WTC11 (cell line): Measurements from ENCODE around the gene GRPEL1. TPM values are rescaled to one million over a fixed set of nuclear protein-coding genes. Genes with fewer than 3 reads are reported as not detected.

Experiments used
- ATAC-seq: fragments of 200-7000 bp; cut with Tn5 transposase; 2 replicates; pipeline ENCODE4 v1.10.0; 2021; ENCODE audit warnings: mild to moderate bottlenecking, moderate library complexity
- CTCF ChIA-PET: fragments of 300-600 bp; sonication (Branson Sonifier 250); formaldehyde crosslinking; loops from one replicate; lab custom pipeline; 2021; ENCODE audit warnings: antibody characterized with exemption; lab: Charles Lee
- POLR2A ChIA-PET: fragments of 350-600 bp; sonication (Branson Sonifier 250); formaldehyde crosslinking; loops from one replicate; lab custom pipeline; 2021; ENCODE audit warnings: antibody characterized with exemption; lab: Charles Lee
- DNase-seq: peaks from one replicate; pipeline ENCODE4 v3.0.0; 2021; ENCODE audit warnings: low spot score
- H3K27ac Mint-ChIP-seq: 2 replicates; pipeline ENCODE4 v1.8.0; 2021; ENCODE audit warnings: mixed read lengths
- H3K27me3 Mint-ChIP-seq: 2 replicates; pipeline ENCODE4 v1.8.0; 2021; ENCODE audit warnings: low read depth, mild to moderate bottlenecking, moderate library complexity, mixed read lengths
- H3K36me3 Mint-ChIP-seq: 2 replicates; pipeline ENCODE4 v1.8.0; 2021; ENCODE audit warnings: mixed read lengths
- H3K4me1 Mint-ChIP-seq: 2 replicates; pipeline ENCODE4 v1.8.0; 2022; ENCODE audit warnings: mixed read lengths
- H3K4me3 Mint-ChIP-seq: 2 replicates; pipeline ENCODE4 v1.8.0; 2021; ENCODE audit warnings: mild to moderate bottlenecking, moderate library complexity, mixed read lengths
- H3K9me3 Mint-ChIP-seq: 2 replicates; pipeline ENCODE4 v1.8.0; 2021; ENCODE audit warnings: mixed read lengths
- E2F1 ChIP-seq: sonication (generic); formaldehyde crosslinking; IDR thresholded peaks from 2 replicates; pipeline ENCODE4 v1.8.0; 2022; ENCODE audit warnings: mild to moderate bottlenecking, missing genetic modification reagents
- ESRRA ChIP-seq: sonication (generic); formaldehyde crosslinking; IDR thresholded peaks from 2 replicates; pipeline ENCODE4 v1.8.1; 2022; ENCODE audit warnings: mild to moderate bottlenecking, missing genetic modification reagents, borderline replicate concordance
- HMGA2 ChIP-seq: fragments of 250-450 bp; sonication (Bioruptor Pico); IDR thresholded peaks from 2 replicates; pipeline ENCODE4 v1.4.0; 2021; ENCODE audit warnings: mild to moderate bottlenecking, moderate library complexity
- HMGXB4 ChIP-seq: sonication (generic); formaldehyde crosslinking; IDR thresholded peaks from 2 replicates; pipeline ENCODE4 v1.8.1; 2023; ENCODE audit warnings: mild to moderate bottlenecking, moderate library complexity, missing genetic modification reagents
- MAX ChIP-seq: sonication (generic); formaldehyde crosslinking; IDR thresholded peaks from 2 replicates; pipeline ENCODE4 v1.8.0; 2022; ENCODE audit warnings: mild to moderate bottlenecking, missing genetic modification reagents
- SMAD3 ChIP-seq: sonication (generic); formaldehyde crosslinking; IDR thresholded peaks from 2 replicates; pipeline ENCODE4 v1.8.0; 2022; ENCODE audit warnings: missing genetic modification reagents, mild to moderate bottlenecking, borderline replicate concordance
- STAT6 ChIP-seq: sonication (generic); formaldehyde crosslinking; conservative IDR thresholded peaks from 2 replicates; pipeline ENCODE4 v1.8.1; 2023; ENCODE audit warnings: mild to moderate bottlenecking, low read depth, missing genetic modification reagents, moderate library complexity
- ZNF138 ChIP-seq: sonication (generic); formaldehyde crosslinking; conservative IDR thresholded peaks from 2 replicates; pipeline ENCODE4 v1.8.1; 2022; ENCODE audit warnings: mild to moderate bottlenecking, moderate library complexity, missing genetic modification reagents
- total RNA-seq: library from RNA; stranded (reverse); gene quantifications from 3 replicates; pipeline ENCODE4 v1.2.3, GENCODE V29; 2021
- TF ChIP-seq, protein P1 (sequence below): sonication (generic); formaldehyde crosslinking; IDR thresholded peaks from 2 replicates; pipeline ENCODE4 v1.8.1; 2023; ENCODE audit warnings: mild to moderate bottlenecking, missing genetic modification reagents
- TF ChIP-seq, protein P2 (sequence below): sonication (generic); formaldehyde crosslinking; IDR thresholded peaks from 2 replicates; pipeline ENCODE4 v1.8.1; 2022; ENCODE audit warnings: missing genetic modification reagents, borderline replicate concordance
- TF ChIP-seq, protein P3 (sequence below): fragments of 250-450 bp; sonication (Bioruptor Pico); IDR thresholded peaks from 2 replicates; pipeline ENCODE4 v1.9.0; 2021; ENCODE audit warnings: moderate library complexity, mild to moderate bottlenecking, inconsistent platforms, borderline replicate concordance
- TF ChIP-seq, protein P4 (sequence below): sonication (generic); formaldehyde crosslinking; IDR thresholded peaks from 2 replicates; pipeline ENCODE4 v1.8.1; 2023; ENCODE audit warnings: mild to moderate bottlenecking, missing genetic modification reagents

Gene GRPEL1
- total RNA-seq, 1 experiment from 2014 or later, result 50.0 TPM

DNA sequence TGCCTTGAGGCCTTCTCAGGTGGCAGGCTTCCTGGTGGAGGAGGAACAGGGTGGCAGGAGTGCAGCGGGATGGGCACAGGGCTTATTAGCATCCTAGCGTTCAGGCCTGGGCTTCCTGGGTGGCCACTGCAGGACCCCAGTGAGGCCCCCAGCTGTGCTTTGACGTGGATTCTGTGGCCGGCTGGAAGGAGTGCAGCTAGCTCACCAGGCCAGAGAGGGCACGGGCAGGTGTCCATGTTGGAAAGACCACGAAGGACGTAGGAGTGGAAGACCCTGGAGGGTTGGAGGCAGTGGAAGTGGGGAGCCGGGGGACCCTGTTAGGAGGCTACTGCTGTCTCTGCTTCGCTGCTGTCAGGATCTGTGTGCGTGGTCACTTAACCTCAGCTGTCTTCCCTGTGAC, 37.9 kb downstream of the GRPEL1 start (continued):
- TF ChIP-seq, protein P1, sequence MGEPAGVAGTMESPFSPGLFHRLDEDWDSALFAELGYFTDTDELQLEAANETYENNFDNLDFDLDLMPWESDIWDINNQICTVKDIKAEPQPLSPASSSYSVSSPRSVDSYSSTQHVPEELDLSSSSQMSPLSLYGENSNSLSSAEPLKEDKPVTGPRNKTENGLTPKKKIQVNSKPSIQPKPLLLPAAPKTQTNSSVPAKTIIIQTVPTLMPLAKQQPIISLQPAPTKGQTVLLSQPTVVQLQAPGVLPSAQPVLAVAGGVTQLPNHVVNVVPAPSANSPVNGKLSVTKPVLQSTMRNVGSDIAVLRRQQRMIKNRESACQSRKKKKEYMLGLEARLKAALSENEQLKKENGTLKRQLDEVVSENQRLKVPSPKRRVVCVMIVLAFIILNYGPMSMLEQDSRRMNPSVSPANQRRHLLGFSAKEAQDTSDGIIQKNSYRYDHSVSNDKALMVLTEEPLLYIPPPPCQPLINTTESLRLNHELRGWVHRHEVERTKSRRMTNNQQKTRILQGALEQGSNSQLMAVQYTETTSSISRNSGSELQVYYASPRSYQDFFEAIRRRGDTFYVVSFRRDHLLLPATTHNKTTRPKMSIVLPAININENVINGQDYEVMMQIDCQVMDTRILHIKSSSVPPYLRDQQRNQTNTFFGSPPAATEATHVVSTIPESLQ, result no peak
- TF ChIP-seq, protein P2, sequence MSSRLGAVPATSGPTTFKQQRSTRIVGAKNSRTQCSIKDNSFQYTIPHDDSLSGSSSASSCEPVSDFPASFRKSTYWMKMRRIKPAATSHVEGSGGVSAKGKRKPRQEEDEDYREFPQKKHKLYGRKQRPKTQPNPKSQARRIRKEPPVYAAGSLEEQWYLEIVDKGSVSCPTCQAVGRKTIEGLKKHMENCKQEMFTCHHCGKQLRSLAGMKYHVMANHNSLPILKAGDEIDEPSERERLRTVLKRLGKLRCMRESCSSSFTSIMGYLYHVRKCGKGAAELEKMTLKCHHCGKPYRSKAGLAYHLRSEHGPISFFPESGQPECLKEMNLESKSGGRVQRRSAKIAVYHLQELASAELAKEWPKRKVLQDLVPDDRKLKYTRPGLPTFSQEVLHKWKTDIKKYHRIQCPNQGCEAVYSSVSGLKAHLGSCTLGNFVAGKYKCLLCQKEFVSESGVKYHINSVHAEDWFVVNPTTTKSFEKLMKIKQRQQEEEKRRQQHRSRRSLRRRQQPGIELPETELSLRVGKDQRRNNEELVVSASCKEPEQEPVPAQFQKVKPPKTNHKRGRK (CRISPR knock-in tag), result no peak

GRCh38 chr4:7029212-7029611, 38.7 kb downstream of the GRPEL1 start:
- H3K36me3 Mint-ChIP-seq, result peaks cover 46% of the 10 kb centered on the region
- no peaks in the 10 kb centered on the region for H3K9me3 Mint-ChIP-seq
- no peak overlapping the region for H3K4me3 Mint-ChIP-seq
- CTCF ChIA-PET, result interaction anchor here (1.2 kb wide), 1 partner anchor 39 kb away, joined by 3 read pairs; the partner anchor contains the start of gene GRPEL1
- no peak for DNase-seq
- POLR2A ChIA-PET, result no interaction called here
- no peak for ATAC-seq
- H3K4me1 Mint-ChIP-seq, result peaks cover 14% of the 10 kb centered on the region
- TF ChIP-seq STAT6 (CRISPR knock-in tag) (no peak), ESRRA (CRISPR knock-in tag) (no peak), ZNF138 (CRISPR knock-in tag) (no peak), SMAD3 (no peak), MAX (CRISPR knock-in tag) (no peak), E2F1 (CRISPR knock-in tag) (no peak), HMGXB4 (CRISPR knock-in tag) (no peak), HMGA2 (CRISPR knock-in tag) (no peak)
- TF ChIP-seq, protein P1, result no peak
- TF ChIP-seq, protein P3, sequence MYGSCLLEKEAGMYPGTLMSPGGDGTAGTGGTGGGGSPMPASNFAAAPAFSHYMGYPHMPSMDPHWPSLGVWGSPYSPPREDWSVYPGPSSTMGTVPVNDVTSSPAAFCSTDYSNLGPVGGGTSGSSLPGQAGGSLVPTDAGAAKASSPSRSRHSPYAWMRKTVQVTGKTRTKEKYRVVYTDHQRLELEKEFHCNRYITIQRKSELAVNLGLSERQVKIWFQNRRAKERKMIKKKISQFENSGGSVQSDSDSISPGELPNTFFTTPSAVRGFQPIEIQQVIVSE (CRISPR knock-in tag), result no peak
- TF ChIP-seq, protein P4, sequence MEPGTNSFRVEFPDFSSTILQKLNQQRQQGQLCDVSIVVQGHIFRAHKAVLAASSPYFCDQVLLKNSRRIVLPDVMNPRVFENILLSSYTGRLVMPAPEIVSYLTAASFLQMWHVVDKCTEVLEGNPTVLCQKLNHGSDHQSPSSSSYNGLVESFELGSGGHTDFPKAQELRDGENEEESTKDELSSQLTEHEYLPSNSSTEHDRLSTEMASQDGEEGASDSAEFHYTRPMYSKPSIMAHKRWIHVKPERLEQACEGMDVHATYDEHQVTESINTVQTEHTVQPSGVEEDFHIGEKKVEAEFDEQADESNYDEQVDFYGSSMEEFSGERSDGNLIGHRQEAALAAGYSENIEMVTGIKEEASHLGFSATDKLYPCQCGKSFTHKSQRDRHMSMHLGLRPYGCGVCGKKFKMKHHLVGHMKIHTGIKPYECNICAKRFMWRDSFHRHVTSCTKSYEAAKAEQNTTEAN (CRISPR knock-in tag), result no peak
- no peak overlapping the region for H3K27ac Mint-ChIP-seq
- no peaks in the 10 kb centered on the region for H3K27me3 Mint-ChIP-seq
